K562 (cell line): ENCODE results near the gene PRL. TPM values are rescaled to one million over a fixed set of nuclear protein-coding genes. Genes with fewer than 3 reads are reported as not detected.

Source experiments
- ATAC-seq: fragments of 200-7000 bp; cut with Tn5 transposase; 3 replicates; pipeline ENCODE4 v1.9.1; 2020; ENCODE audit warnings: moderate library complexity
- BruUV-seq: library from RNA; stranded (reverse); fragments of 400-500 nt; replicated peaks from 2 replicates; lab custom pipeline; 2021; lab: Mats Ljungman, UMichigan
- CTCF ChIA-PET: fragments of 300-600 bp; formaldehyde crosslinking; extraction: SDS; loops from one replicate; lab custom pipeline; 2021; ENCODE audit warnings: low intra/inter-chr PET ratio; lab: Yijun Ruan, JAX
- POLR2A ChIA-PET: fragments of 300-600, 350-650 bp; sonication (Branson Sonifier 250); formaldehyde crosslinking; extraction: SDS; loops from one replicate; lab custom pipeline; 2021; ENCODE audit warnings: antibody characterized with exemption, inconsistent platforms; lab: Yijun Ruan, JAX
- DNase-seq, 4 experiments: peaks; one replicate each; pipeline versions ENCODE4 v3.0.0 to v3.0.0-alpha.2; 2011 to 2018; ENCODE audit warnings: low spot score in 3 of 4, mixed read lengths in 3 of 4; ENCODE audit errors: extremely low read depth in 1 of 4
- FAIRE-seq: peaks from 2 replicates; lab custom pipeline; 2011; peaks lifted over from hg19 to GRCh38; lab: Jason Lieb, UNC
- H2AFZ ChIP-seq: 2 replicates; pipeline ENCODE4 v1.6.0; 2011; ENCODE audit warnings: low read depth, low read length, control low read depth, inconsistent platforms
- H3K27ac ChIP-seq: fragments of 200-600 bp; 3 replicates; pipeline ENCODE4 v1.8.0; 2011; ENCODE audit warnings: low read depth, mild to moderate bottlenecking, control low read depth, inconsistent platforms, low read length, moderate library complexity, mixed read lengths; ENCODE audit errors: extremely low read depth
- H3K27me3 ChIP-seq, 2 experiments: fragments of 300-600 bp in 1 of 2; 2 replicates in 1 of 2; 3 replicates in 1 of 2; pipeline versions ENCODE4 v1.6.0 to v1.8.0; 2011; ENCODE audit warnings: inconsistent platforms in 2 of 2, low read length in 2 of 2, mild to moderate bottlenecking in 1 of 2, mixed read lengths in 1 of 2, moderate library complexity in 1 of 2; ENCODE audit not compliant: control insufficient read depth in 2 of 2, insufficient read depth in 2 of 2
- H3K36me3 ChIP-seq: fragments of 300-600 bp; 3 replicates; pipeline ENCODE4 v1.8.0; 2011; ENCODE audit warnings: mild to moderate bottlenecking, low read length, inconsistent platforms; ENCODE audit not compliant: control insufficient read depth, insufficient read depth
- H3K4me1 ChIP-seq, 2 experiments: fragments of 200-600 bp in 1 of 2; replicated peaks in 1 of 2; 2 replicates in 1 of 2; 3 replicates in 1 of 2; pipeline versions ENCODE4 v1.5.1 to v1.8.0; 2011; ENCODE audit warnings: inconsistent platforms in 2 of 2, low read length in 2 of 2, mild to moderate bottlenecking in 1 of 2, mixed read lengths in 1 of 2, moderate library complexity in 1 of 2; ENCODE audit not compliant: control insufficient read depth in 2 of 2, insufficient read depth in 2 of 2
- H3K4me2 ChIP-seq: 2 replicates; pipeline ENCODE4 v1.6.1; 2011; ENCODE audit warnings: low read length, control low read depth, inconsistent platforms, mixed read lengths; ENCODE audit not compliant: insufficient read depth
- H3K4me3 ChIP-seq: fragments of 200-600 bp; sonication (generic), shearing (Covaris generic); 2 replicates; pipeline ENCODE4 v1.5.1; 2016; ENCODE audit warnings: control low read depth, inconsistent platforms
- H3K79me2 ChIP-seq: fragments of 200-600 bp; 3 replicates; pipeline ENCODE4 v1.8.0; 2011; ENCODE audit warnings: low read length, inconsistent platforms; ENCODE audit not compliant: control insufficient read depth, insufficient read depth
- H3K9ac ChIP-seq, 2 experiments: 2 replicates each; pipeline versions ENCODE4 v1.6.0 to v1.6.1; 2011; ENCODE audit warnings: low read depth in 2 of 2, low read length in 2 of 2, control low read depth in 1 of 2, inconsistent platforms in 1 of 2, mild to moderate bottlenecking in 1 of 2, mixed read lengths in 1 of 2; ENCODE audit not compliant: insufficient read depth in 1 of 2
- H3K9me1 ChIP-seq: one replicate; pipeline ENCODE4 v1.6.0; 2011; ENCODE audit warnings: inconsistent platforms, mild to moderate bottlenecking, low read length, moderate library complexity; ENCODE audit not compliant: control insufficient read depth, insufficient read depth
- H3K9me3 ChIP-seq: replicated peaks from 2 replicates; pipeline ENCODE4 v1.5.1; 2011; ENCODE audit warnings: low read depth, low read length, inconsistent platforms; ENCODE audit not compliant: control insufficient read depth, insufficient read depth
- H4K20me1 ChIP-seq: replicated peaks from 2 replicates; pipeline ENCODE4 v1.6.1; 2011; ENCODE audit warnings: low read length, inconsistent platforms, mixed read lengths; ENCODE audit not compliant: control insufficient read depth, insufficient read depth
- CEBPB ChIP-seq: fragments of 450-650 bp; IDR thresholded peaks from 2 replicates; pipeline ENCODE4 v1.6.1; 2016; ENCODE audit warnings: missing genetic modification characterization, missing compliant biosample characterization
- EP300 ChIP-seq: IDR thresholded peaks from 2 replicates; pipeline ENCODE4 v1.6.1; 2012; ENCODE audit warnings: low read length, improper control_type of control experiment
- FOXO4 ChIP-seq: fragments of 450-650 bp; formaldehyde crosslinking; IDR thresholded peaks from 2 replicates; pipeline ENCODE4 v1.4.0; 2020; ENCODE audit warnings: mild to moderate bottlenecking, moderate library complexity
- GATAD2B ChIP-seq: fragments of 450-650 bp; IDR thresholded peaks from 2 replicates; pipeline ENCODE4 v1.6.1; 2017; ENCODE audit warnings: mild to moderate bottlenecking, borderline replicate concordance
- KAT7 ChIP-seq: sonication (generic); formaldehyde crosslinking; IDR thresholded peaks from 2 replicates; pipeline ENCODE4 v1.8.0; 2022; ENCODE audit warnings: missing genetic modification reagents, mild to moderate bottlenecking, borderline replicate concordance
- MTA2 ChIP-seq: fragments of 450-650 bp; IDR thresholded peaks from 2 replicates; pipeline ENCODE4 v1.6.1; 2016; ENCODE audit warnings: low read depth
- MTA3 ChIP-seq: fragments of 450-650 bp; formaldehyde crosslinking; IDR thresholded peaks from 2 replicates; pipeline ENCODE4 v1.6.1; 2017; ENCODE audit warnings: mild to moderate bottlenecking, borderline replicate concordance
- NR0B1 ChIP-seq: fragments of 450-650 bp; IDR thresholded peaks from one replicate; pipeline ENCODE4 v1.6.1; 2018; ENCODE audit warnings: mild to moderate bottlenecking, moderate library complexity; ENCODE audit not compliant: partially characterized antibody
- ZNF592 ChIP-seq: fragments of 450-650 bp; IDR thresholded peaks from 2 replicates; pipeline ENCODE4 v1.6.1; 2017; ENCODE audit warnings: antibody characterized with exemption, mild to moderate bottlenecking
- ZNF740 ChIP-seq, 3 experiments: fragments of 200-800 bp in 1 of 3; sonication (Bioruptor generic) in 1 of 3; sonication (generic) in 1 of 3; formaldehyde crosslinking in 1 of 3; IDR thresholded peaks; 2 replicates each; pipeline versions ENCODE4 v1.6.1 to v1.8.0; 2016 to 2022; ENCODE audit warnings: mild to moderate bottlenecking in 2 of 3, missing compliant biosample characterization in 2 of 3, missing genetic modification characterization in 2 of 3, missing genetic modification reagents in 1 of 3
- ZNF79 ChIP-seq: fragments of 250-450 bp; sonication (Bioruptor Pico); IDR thresholded peaks from 2 replicates; pipeline ENCODE4 v1.4.0; 2020; ENCODE audit warnings: low read depth, mild to moderate bottlenecking, moderate library complexity
- WGBS: fragments of 100-300 bp; shearing (Covaris generic); methylation state at CpG from one replicate; pipeline ENCODE4 v1.1.6; 2016; ENCODE audit warnings: low coverage, mixed read lengths; ENCODE audit not compliant: insufficient coverage; ENCODE audit errors: missing lambda C conversion rate; 5-methylcytosine and 5-hydroxymethylcytosine counted together
- in situ Hi-C: fragments of 300-500 bp; cut with MboI; formaldehyde crosslinking; loops from 4 replicates; pipeline ENCODE4 v1.15.0; 2018; ENCODE audit warnings: inconsistent platforms, mixed read lengths
- intact Hi-C: fragments of 100-400 bp; cut with micrococcal nuclease; formaldehyde crosslinking; loops from 2 replicates; pipeline ENCODE4 v1.14.2; 2022
- polyA plus RNA-seq, 8 experiments: library from polyadenylated mRNA; depleted of rRNA in 4 of 8; stranded (reverse) in 5 of 8; unstranded in 3 of 8; fragments of >200 nt; fragmentation: Nextera tagmentation in 2 of 8; fragmentation: Illumina TruSeq in 1 of 8; extraction: Ambion mirVana in 2 of 8; extraction: Trizol in 1 of 8; gene quantifications; 2 replicates each; pipeline versions ENCODE4 v1.2.1 to v1.2.3, GENCODE V29; 2011 to 2014; ENCODE audit warnings: inconsistent platforms in 1 of 8, missing spikeins in 1 of 8
- total RNA-seq, 7 experiments: library from RNA; depleted of rRNA in 6 of 7; stranded (reverse); fragments of >200 nt in 6 of 7; fragmentation: Illumina TruSeq in 2 of 7; extraction: Trizol in 2 of 7; gene quantifications; 2 replicates each; pipeline versions ENCODE4 v1.2.1 to v1.2.3, GENCODE V29; 2011 to 2021; ENCODE audit warnings: low replicate concordance in 1 of 7

PRL gene
- total and polyA plus RNA-seq, 9 of the 15 experiments (the other 6 are each of a cell fraction or from before 2014, with no cell fraction given) = not detected

GRCh38 chr6:22320750-22321149 is 23.9 kb upstream of the PRL start:
- ATAC-seq = no peak
- Histone ChIP-seq H3K27me3 (no peaks in the 10 kb centered on the region), H3K27ac (no peak overlapping the region), H3K79me2 (no peaks in the 10 kb centered on the region), H4K20me1 (no peaks in the 10 kb centered on the region), H3K4me1 (no peaks in the 10 kb centered on the region), H3K36me3 (no peaks in the 10 kb centered on the region), H3K9me1 (no peaks in the 10 kb centered on the region), H3K9me3 (no peaks in the 10 kb centered on the region; the same call in 1 of the 2 replicates), H2AFZ (no peak overlapping the region), H3K9ac (no peak overlapping the region), H3K4me2 (no peak overlapping the region), H3K4me3 (no peak overlapping the region)
- ChIA-PET CTCF (no interaction called here), POLR2A (no interaction called here)
- no peak for DNase-seq
- intact Hi-C loops = no loop called here
- no TSS peak for BruUV-seq
- WGBS = 0% methylated on average over 1 of the region's 1 CpG
- TF ChIP-seq KAT7 (CRISPR knock-in tag) = no peak
- no peak for TF ChIP-seq FOXO4 (CRISPR knock-in tag)
- TF ChIP-seq GATAD2B = no peak
- no peak for TF ChIP-seq ZNF79 (CRISPR knock-in tag)
- TF ChIP-seq EP300 = no peak
- no peak for TF ChIP-seq CEBPB (tag)
- no peak for TF ChIP-seq MTA3
- no peak for TF ChIP-seq MTA2
- TF ChIP-seq NR0B1 = no peak
- no peak for TF ChIP-seq ZNF740 (CRISPR knock-in tag; IDR thresholded peaks at IDR 0.05)
- no peak for TF ChIP-seq ZNF740 (tag; IDR thresholded peaks at IDR 0.05)
- no peak for TF ChIP-seq ZNF592
- in situ Hi-C loops = no loop called here
- no peak for FAIRE-seq
